ENCODE results near the gene ATP6AP1. TPM values are rescaled to one million over a fixed set of nuclear protein-coding genes. Genes with fewer than 3 reads are reported as not detected.

ATP6AP1 gene
- total RNA-seq, 1 donor from 2014 or later: 77.6 TPM

GRCh38 chrX:154404625-154405192 is 23.8 kb upstream of the ATP6AP1 start:
- no peak for DNase-seq (ENCODE audit: low spot score in 2 of 2, unreplicated experiment in 2 of 2)
- Mint-ChIP-seq H3K4me1 (peaks cover 13% of the 10 kb centered on the region), H3K36me3 (peaks cover 9% of the 10 kb centered on the region), H3K9me3 (no peaks in the 10 kb centered on the region), H3K4me3 (no peak overlapping the region), H3K27ac (no peak overlapping the region), H3K27me3 (ENCODE audit: low read depth) (no peaks in the 10 kb centered on the region)
- no peak for TF ChIP-seq CTCF (IDR thresholded peaks at IDR 0.05; ENCODE audit: unreplicated experiment)

- no peak for DNase-seq (ENCODE audit: low spot score in 2 of 2, unreplicated experiment in 2 of 2)
- Mint-ChIP-seq H3K27me3 (ENCODE audit: low read depth) (no peaks in the 10 kb centered on the region), H3K9me3 (no peaks in the 10 kb centered on the region), H3K36me3 (peaks cover 4% of the 10 kb centered on the region), H3K4me3 (peak overlapping the region; percentile 44), H3K27ac (peak overlapping the region; percentile 7), H3K4me1 (peaks cover 12% of the 10 kb centered on the region)
- no peak for TF ChIP-seq CTCF (IDR thresholded peaks at IDR 0.05; ENCODE audit: unreplicated experiment)
Observed at GRCh38 chrX:154408659-154409221, 19.7 kb upstream of the ATP6AP1 start.

GRCh38 chrX:154409222-154409871 is 19.1 kb upstream of the ATP6AP1 start, which contains the start of gene DNASE1L1:
Gene DNASE1L1 (minus strand): TSS chrX:154409254. CDS start chrX:154405568, 3,686 bp downstream.
- Mint-ChIP-seq H3K9me3 (no peaks in the 10 kb centered on the region), H3K27me3 (ENCODE audit: low read depth) (no peaks in the 10 kb centered on the region), H3K4me1 (peaks cover 12% of the 10 kb centered on the region), H3K27ac (peak within 1 kb of the TSS; percentile 80), H3K4me3 (peak within 1 kb of the TSS; percentile 44), H3K36me3 (peaks cover 2% of the 10 kb centered on the region)
- TF ChIP-seq CTCF (IDR thresholded peaks at IDR 0.05; ENCODE audit: unreplicated experiment): no peak
- no peak for DNase-seq (ENCODE audit: low spot score in 2 of 2, unreplicated experiment in 2 of 2)

- H3K9me3 Mint-ChIP-seq: peaks cover 3% of the 10 kb centered on the region
- no peak for TF ChIP-seq CTCF (IDR thresholded peaks at IDR 0.05; ENCODE audit: unreplicated experiment)
- H3K36me3 Mint-ChIP-seq: no peaks in the 10 kb centered on the region
- no peak overlapping the region for H3K27ac Mint-ChIP-seq
- peak overlapping the region; percentile 69 for H3K4me3 Mint-ChIP-seq
- H3K27me3 Mint-ChIP-seq (ENCODE audit: low read depth): no peaks in the 10 kb centered on the region
- H3K4me1 Mint-ChIP-seq: peaks cover 12% of the 10 kb centered on the region
- DNase-seq (ENCODE audit: low spot score in 2 of 2, unreplicated experiment in 2 of 2): peak in 1 of 2 experiments; percentile 54
Observed at GRCh38 chrX:154411981-154412340, 16.5 kb upstream of the ATP6AP1 start.

GRCh38 chrX:154412468-154412867 is 16.0 kb upstream of the ATP6AP1 start:
- no peaks in the 10 kb centered on the region for H3K36me3 Mint-ChIP-seq
- no peak for TF ChIP-seq CTCF (IDR thresholded peaks at IDR 0.05; ENCODE audit: unreplicated experiment)
- H3K27me3 Mint-ChIP-seq (ENCODE audit: low read depth): no peaks in the 10 kb centered on the region
- H3K27ac Mint-ChIP-seq: no peak overlapping the region
- H3K4me1 Mint-ChIP-seq: peaks cover 12% of the 10 kb centered on the region
- peaks cover 3% of the 10 kb centered on the region for H3K9me3 Mint-ChIP-seq
- peak overlapping the region; percentile 69 for H3K4me3 Mint-ChIP-seq
- no peak for DNase-seq (ENCODE audit: low spot score in 2 of 2, unreplicated experiment in 2 of 2)

All from mesothelial cell of epicardium (in vitro differentiated cells).